Erythroblast (primary cell): ENCODE results near the gene GAN.

Experiments
- GATA1 ChIP-seq: IDR thresholded peaks from 2 replicates; pipeline ENCODE4 v1.6.1; 2011; ENCODE audit warnings: low read depth, mild to moderate bottlenecking, control low read depth, low read length, moderate library complexity
- POLR2A ChIP-seq: IDR thresholded peaks from 2 replicates; pipeline ENCODE4 v1.6.1; 2011; ENCODE audit warnings: mild to moderate bottlenecking, low read length

- TF ChIP-seq POLR2A: no peak
- TF ChIP-seq GATA1: no peak
These were observed 37.2 kb upstream of the GAN start for GRCh38 chr16:81277541-81278080.
